Measurements from ENCODE around the gene E2F6. TPM values are rescaled to one million over a fixed set of nuclear protein-coding genes. Genes with fewer than 3 reads are reported as not detected.

The E2F6 gene
- total and polyA plus RNA-seq, 2 of the 13 experiments (the other 11 are each of a cell fraction or from before 2014, with no cell fraction given), result 27.3 to 36.0 TPM

DNA sequence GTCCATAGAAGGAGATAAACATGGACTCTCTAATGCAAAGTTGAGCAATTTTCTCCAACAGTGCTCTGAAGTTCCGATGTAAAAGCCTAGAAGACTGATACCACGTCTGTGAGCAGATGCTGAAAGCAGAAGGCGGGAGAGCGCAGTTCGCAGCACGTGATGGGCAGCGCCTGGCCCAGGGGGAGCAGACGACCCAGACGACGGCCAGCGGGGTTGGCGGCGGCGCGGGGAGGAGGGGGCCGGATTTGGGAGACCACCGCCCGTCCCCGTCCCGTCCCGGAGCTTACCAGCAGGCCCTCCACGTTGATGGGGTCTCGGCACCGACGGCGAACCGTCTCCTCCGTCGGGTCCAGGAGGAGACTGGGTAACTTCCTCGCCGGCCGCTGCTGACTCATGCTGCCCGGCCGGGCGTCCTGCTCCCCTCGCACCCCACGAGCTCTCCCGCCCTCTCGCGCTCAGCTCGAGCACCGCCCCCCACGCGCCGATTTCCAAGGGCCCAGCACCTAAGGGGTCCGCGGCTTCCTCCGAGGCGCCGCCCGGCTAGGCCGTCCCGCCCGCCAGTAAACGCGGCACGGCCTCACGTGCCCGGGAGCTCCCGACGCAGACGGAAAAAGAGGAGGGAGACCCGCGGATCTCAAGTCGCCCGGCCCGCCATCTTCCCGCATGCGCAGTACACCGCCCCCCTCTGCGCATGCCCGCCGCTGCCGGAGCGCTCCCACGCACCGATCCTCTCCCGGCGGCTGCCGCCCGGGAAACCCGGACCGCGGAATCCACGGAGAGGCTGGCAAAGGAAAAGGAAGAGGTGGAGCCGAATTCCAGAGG is at the start of gene E2F6 (continued):
- TF ChIP-seq, protein P1, sequence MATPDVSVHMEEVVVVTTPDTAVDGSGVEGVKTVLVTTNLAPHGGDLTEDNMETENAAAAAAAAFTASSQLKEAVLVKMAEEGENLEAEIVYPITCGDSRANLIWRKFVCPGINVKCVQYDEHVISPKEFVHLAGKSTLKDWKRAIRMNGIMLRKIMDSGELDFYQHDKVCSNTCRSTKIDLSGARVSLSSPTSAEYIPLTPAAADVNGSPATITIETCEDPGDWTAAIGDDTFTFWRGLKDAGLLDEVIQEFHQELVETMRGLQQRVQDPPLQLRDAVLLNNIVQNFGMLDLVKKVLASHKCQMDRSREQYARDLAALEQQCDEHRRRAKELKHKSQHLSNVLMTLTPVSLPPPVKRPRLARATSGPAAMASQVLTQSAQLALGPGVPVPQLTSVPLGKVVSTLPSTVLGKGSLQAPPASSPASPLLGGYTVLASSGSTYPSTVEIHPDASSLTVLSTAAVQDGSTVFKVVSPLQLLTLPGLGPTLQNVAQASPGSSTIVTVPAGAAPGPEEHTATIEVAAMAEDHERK (CRISPR knock-in tag; IDR thresholded peaks at IDR 0.05; ENCODE audit: low read depth), result peak; percentile 67; the same call in 1 of the 2 replicates
- TF ChIP-seq PHF20 (CRISPR knock-in tag; IDR thresholded peaks at IDR 0.05) (peak; percentile 69), ZNF354B (CRISPR knock-in tag; IDR thresholded peaks at IDR 0.05) (peak; percentile 99), MIXL1 (CRISPR knock-in tag; IDR thresholded peaks at IDR 0.05) (peak; percentile 37; the same call in 1 of the 2 replicates), ISX (CRISPR knock-in tag; conservative IDR thresholded peaks at IDR 0.05) (peak; percentile 98), TSC22D2 (CRISPR knock-in tag; IDR thresholded peaks at IDR 0.05; ENCODE audit: borderline replicate concordance) (peak; percentile 95), REST (IDR thresholded peaks at IDR 0.05; ENCODE audit: borderline replicate concordance in 1 of 2, low read depth in 1 of 2, low read length in 2 of 2) (peak in 1 of 2 experiments; percentile 8; a peak in 1 of 4 replicates), ZNF740 (CRISPR knock-in tag; IDR thresholded peaks at IDR 0.05) (peak; percentile 87), CREB1 (IDR thresholded peaks at IDR 0.05) (peak; percentile 52; the same call in 1 of the 2 replicates), CREB1 (CRISPR knock-in tag; IDR thresholded peaks at IDR 0.05) (peak; percentile 67; the same call in 1 of the 2 replicates), CBX1 (IDR thresholded peaks at IDR 0.05; ENCODE audit: low read depth) (peak; percentile 65), PPARG (CRISPR knock-in tag; conservative IDR thresholded peaks at IDR 0.05) (peak; percentile 67), SP5 (CRISPR knock-in tag; IDR thresholded peaks at IDR 0.05; ENCODE audit: borderline replicate concordance, low read depth) (peak; percentile 27; the same call in 1 of the 2 replicates), ZNF136 (CRISPR knock-in tag; IDR thresholded peaks at IDR 0.05; ENCODE audit: low read depth) (peak; percentile 99), PHF21A (CRISPR knock-in tag; IDR thresholded peaks at IDR 0.05) (peak; percentile 50), ZNF331 (CRISPR knock-in tag; IDR thresholded peaks at IDR 0.05) (peak; percentile 93), TARDBP (CRISPR knock-in tag; IDR thresholded peaks at IDR 0.05) (peak; percentile 94)
- TF ChIP-seq, protein P2, sequence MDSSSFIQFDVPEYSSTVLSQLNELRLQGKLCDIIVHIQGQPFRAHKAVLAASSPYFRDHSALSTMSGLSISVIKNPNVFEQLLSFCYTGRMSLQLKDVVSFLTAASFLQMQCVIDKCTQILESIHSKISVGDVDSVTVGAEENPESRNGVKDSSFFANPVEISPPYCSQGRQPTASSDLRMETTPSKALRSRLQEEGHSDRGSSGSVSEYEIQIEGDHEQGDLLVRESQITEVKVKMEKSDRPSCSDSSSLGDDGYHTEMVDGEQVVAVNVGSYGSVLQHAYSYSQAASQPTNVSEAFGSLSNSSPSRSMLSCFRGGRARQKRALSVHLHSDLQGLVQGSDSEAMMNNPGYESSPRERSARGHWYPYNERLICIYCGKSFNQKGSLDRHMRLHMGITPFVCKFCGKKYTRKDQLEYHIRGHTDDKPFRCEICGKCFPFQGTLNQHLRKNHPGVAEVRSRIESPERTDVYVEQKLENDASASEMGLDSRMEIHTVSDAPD (CRISPR knock-in tag; IDR thresholded peaks at IDR 0.05), result peak; percentile 89

Data from HepG2 (cell line).